Activated CD4-positive, alpha-beta T cell treated with anti-CD3 and anti-CD28 coated beads for 4 hours (primary cell): Measurements from ENCODE around the gene ANTXR2.

ENCODE experiments used
- DNase-seq, 2 donors: peaks; one replicate each; pipeline ENCODE4 v3.0.0-alpha.2; 2020

The ANTXR2 gene

DNA sequence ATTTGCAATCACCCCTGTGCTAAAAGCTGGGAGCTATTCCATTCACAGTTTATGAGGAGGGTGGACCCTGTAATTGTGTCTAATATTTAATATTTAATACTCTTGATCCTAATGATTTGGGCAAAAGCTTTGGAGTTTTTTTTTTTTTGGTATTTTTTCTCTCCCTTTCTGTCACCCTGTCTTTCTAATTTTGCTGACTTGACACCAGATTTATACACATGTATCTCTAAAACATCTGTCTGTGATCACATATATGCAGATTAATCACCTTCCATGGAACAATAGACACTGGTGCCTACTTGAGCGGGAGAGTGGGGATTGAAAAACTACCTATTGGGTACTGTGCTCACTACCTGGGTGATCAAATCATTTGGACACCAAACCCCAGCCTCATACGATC is 18.7 kb upstream of the ANTXR2 start:
- DNase-seq: no peak

DNA sequence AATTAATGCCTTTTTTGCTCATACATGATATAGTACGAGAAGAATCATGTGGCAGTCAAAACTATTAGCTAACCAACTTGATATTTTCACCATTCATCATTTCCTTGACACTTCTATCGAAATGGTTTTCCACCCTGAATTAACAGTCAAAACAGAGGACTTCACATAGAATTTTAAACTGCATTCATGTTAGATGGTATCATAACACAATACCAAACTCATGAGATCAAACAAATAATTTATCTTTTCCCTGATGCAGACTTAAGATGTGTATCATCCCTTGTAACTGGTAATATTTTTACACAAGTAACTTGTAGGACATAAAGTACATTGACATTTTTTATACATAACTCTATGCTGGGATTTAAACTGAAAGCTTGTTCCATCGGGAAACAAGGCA is 18.2 kb upstream of the ANTXR2 start:
- DNase-seq: no peak

DNA sequence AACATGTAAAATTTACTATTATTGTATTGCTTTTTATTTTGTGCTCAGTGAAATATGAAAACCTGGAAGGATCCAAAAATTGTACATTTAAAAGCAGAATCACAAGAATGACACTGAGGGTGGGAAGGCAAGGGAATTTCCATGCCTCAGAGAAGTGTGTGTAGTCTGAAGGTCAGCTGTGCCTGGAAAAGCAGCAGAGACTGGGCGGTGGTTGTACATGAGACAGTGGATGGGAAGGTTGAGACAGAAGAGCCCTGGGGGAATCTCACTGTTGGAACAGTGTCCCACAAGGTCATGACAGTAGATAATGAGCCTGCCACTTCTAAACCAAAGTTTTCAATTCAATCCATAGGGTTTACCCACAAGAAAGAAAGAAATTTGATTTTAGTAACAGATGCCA is 17.1 kb upstream of the ANTXR2 start:
- DNase-seq: no peak

DNA sequence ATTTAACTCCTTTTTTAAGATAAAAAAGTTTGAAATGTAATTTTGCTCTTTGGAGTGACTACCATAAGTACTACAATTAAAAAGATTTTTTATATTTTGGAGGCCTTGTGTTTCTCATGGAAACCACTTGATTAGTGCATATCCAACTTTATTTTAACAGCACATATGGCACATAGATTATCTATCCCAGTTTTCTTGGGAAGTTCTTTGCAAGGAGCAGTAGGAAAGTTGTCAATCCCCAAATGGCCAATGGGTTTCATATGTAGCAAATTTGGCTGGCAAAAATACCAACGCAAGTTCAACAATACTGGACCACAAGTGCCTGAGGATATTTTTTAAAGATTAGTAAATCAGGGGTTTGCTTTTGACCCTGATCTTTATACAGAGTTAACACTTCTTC is 15.4 kb upstream of the ANTXR2 start:
- DNase-seq: no peak

DNA sequence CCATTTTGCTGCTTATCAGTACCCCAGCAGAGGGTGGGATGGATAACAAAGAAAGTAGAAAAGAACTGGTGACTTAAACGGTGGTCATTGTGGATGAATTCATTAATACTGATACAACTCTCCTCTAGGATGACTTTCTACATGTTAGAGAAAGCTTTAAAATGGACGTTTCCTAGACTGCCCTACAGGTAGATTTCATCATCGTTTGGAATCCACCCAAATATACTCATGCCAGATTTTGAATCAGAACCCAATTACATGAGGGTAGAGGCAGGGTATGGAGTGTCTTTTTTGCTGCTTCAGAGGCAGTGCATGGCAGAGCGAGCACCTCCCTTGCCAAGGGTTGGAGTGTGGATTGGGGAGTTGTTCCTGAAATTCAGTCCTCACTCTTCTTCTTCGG is 13.3 kb upstream of the ANTXR2 start:
- no peak for DNase-seq

DNA sequence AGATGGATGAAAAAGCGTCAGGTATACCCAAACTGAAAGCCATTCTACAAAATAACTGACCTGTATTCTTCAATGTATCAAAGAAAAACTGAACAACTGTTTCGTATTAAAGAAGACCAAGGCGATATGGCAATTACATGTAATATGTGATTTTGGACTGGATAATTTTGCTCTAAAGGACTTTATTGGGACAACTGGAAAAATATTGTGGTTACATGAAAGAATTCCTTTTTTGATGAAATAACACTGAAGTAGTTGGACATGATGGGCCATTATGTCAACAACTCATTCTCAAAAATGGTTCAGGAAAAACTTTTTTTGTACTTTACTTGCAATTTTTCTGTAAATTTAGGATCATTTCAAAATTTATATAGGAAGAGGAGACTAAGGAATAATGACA is 12.1 kb upstream of the ANTXR2 start:
- DNase-seq: no peak

DNA sequence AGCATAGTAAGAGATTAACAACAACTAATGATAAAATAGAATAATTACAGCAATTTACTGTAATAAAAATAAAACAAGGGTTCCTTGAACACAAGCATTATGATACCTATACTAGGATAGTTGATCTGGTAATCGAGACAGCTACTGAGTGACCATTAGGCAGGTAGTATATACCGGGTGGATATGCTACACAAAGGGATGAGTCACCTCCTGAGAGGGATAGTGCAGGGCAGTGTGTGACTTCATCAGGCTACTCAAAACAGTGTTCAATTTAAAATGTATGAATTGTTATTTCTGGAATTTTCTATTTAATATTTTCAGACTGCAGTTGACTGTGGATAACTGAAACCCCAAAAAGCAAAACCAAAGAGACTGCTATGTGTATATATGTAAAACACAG is 9.7 kb upstream of the ANTXR2 start:
- DNase-seq: no peak

DNA sequence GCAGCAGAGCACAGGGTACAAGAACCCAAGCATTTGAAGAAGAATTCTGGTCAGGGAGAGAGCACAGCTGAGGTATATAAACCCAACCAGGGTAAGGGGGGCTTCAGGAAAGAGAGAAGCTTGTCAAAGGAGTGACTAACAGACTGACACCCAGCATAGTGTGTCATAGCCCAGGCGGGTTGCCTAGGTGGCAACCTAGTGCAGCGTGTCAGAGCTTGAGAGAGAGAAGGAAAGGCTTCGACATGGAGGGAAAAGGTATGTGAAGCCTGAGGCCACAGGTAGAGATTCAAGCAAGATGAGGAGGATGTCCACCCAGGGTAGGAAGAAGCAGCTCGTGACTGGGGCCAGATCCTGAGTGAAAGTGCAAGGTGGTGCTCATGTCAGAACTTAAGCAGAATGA is 8.5 kb upstream of the ANTXR2 start:
- no peak for DNase-seq

DNA sequence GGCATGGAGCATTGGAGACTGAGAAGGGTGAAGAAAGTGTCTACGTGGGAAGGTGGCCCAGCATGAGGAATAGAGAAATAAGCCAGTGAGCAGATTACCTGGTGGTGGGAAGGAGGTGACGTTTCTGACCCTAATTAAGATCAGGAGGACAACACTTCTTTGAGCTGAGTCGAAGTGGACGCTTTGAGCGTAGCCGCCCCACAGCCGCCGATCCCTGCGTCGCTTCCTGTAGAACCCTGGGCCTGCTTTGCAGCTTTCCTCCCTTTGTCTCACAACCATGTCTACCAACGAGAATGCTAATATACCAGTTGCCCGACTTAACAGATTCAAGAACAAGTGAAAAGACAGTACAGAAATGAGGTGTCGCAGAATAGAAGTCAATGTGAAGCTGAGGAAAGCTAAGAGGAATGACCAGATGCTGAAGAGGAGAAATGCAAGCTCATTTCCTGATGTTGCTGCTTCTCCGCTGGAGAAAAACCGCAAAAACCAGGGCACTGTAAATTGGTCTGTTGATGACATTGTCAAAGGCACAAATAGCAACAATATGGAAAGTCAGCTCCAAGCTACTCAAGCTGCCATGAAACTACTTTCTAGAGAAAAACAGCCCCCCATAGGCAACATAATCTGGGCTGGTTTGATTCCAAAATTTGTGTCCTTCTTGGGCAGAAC is 6.4 kb upstream of the ANTXR2 start:
- DNase-seq: no peak

DNA sequence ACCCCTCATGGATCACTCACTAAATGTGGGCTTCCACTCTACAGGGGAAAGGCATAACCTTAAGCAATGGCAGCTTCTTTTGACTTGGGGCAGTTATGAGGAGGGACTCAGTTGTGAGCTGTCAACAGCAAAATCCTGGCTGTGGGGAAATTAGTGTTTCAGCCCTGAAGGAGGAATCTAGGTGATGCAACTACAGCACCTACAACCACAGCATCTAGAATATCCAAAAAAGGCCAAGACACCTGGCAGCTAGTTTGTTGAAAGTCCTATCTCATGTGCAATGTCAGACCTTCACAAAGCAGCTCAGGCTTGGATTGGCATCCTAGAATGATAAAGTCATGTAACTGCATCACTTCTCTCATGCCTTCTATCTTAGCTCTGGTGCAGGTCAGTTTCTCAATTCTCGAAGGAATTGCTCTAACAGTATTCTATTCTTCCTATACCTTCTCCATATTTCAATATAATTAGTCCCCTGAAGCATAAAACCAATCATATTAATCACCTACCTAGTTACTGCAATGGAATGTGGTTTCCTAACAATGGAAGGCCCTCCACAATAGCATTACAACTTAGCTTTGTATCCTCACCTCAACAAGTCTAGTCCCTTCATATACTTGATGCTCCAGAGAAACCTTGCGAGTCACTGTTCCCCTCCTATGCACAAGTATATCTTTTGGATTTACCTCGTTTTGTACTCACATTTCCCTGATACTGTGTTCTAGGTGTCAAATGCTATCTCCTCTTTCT is 5.5 kb upstream of the ANTXR2 start:
- no peak for DNase-seq

DNA sequence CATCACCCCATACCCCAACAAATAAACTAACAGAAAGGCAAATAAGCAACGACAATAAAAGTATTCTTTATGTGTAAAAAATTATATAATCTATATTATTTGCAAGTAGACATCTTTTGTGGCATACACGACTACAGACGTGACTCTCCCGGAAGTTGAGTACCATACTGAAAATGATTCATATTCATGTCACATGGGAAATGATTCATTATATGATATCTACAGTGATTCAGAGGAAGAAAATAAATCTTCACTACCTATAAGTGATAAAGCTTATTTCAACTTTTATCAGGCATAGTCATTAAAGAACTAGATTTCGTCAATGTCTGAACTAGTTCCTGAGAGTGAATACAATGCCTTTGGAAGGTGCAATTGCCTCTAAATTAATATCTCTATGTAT is 4.6 kb upstream of the ANTXR2 start:
- DNase-seq: peak in 1 of 2 donors; percentile 19

DNA sequence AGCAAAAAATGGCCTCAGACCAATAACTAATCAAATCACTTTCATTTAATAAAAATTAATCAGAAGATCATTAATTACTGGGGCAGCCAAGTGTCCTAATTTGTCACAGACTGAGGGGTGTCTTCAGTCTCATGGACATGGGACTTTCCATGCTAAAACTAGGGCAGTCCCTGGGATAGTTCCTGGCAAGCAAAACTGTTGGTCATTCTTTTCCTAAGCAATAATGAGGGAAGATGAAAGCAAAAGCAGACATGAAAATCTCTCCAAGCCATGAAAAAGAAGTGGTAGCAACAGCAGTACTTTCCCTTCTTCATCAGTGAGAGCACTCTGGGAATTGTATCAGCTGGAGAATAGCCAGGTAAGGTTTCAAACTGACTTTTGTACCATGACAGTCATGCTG is 3.7 kb upstream of the ANTXR2 start:
- DNase-seq: no peak

DNA sequence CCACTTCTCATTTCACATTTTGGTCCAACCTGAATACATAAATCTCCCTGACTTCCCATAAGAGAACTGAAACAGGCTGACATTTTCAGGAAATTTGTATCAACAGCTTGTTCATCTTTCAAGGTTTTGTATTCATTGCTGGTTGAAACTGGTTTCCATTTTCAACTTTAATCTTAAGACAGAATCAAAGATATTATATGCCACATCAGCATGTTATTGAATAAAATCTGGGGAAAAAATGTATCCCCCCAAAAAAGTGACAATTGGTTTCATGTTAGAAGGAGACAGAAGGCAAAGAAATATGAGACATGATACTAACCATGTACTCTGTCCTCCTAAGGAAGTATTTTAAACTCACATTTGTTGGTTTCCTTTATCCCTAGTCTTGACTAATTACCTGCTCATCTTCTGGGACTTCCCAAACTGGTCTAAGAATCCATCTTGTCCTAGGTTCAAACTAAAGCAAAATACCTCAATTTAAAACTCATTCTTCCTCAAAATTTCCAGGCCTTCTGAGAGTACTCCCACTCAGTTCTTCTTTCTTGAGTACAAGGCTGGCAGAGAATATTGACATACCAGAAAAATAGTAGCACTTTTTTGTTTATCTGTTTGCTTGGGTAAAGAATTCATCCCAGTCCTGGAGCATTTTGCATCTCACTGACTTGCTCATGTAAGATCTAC is 3.1 kb upstream of the ANTXR2 start:
- DNase-seq: no peak

DNA sequence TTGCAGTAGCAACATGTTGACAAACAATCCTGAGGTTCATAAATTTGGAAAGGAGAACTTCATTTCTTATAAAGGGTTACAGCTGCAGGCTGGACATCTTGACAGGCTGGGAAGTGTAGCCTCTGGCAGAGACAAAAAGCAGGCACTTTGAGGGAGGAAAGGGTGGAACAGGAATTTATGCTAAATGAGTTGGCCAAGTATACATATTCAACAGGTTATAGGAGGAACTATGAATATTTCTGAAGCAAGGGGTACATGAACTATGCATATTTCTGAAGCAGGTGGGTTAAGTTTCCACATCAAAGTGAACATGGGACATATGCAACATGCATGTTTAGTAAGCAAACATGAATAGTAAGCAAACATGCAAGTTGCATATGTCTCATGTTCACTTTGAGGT is 1.6 kb upstream of the ANTXR2 start:
- no peak for DNase-seq

DNA sequence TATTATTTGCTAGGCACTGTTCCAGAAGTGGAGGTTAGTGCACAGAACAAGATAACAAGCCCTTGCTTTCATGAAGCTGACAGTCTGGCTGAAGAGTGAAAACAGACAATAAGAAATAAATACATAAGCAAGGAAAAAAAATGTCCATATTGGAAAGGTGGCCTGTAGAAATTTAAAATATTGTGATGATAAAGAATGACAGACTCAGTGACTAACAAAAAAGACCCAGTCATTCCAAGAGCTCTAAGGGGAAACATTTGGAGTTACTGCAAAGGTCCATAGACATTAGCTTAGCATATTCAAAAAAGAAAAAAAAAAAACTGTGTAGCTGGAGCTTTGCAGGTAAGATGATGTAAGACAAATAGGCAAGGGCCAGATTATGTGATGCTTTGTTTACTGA is 1.0 kb upstream of the ANTXR2 start:
- DNase-seq: no peak

DNA sequence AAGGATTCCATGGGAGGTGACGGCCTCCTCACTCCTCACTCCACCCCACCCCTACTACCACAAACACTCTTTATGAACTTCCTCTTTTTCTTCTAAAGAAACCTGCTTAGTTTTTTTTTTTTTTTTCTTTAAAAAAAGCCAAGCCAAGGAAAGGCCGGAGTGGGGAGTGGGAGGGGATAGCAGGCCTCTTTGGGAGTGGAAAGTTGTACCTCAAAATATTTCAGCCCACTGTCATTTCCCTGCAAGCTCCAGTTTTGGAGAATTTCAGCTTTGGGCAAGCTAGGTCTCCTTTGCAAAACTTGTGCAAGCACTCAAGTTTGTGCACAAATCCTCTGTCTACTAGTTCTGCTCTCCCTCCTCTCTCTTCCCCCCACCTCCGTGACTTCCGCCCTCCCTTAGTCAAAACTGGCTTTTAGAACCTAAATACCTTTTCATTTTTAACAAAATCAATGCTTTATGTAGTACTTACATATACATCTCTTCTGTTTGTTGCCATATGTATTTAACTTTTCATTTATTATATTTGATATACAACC is 512 bp upstream of the ANTXR2 start:
- no peak for DNase-seq

DNA sequence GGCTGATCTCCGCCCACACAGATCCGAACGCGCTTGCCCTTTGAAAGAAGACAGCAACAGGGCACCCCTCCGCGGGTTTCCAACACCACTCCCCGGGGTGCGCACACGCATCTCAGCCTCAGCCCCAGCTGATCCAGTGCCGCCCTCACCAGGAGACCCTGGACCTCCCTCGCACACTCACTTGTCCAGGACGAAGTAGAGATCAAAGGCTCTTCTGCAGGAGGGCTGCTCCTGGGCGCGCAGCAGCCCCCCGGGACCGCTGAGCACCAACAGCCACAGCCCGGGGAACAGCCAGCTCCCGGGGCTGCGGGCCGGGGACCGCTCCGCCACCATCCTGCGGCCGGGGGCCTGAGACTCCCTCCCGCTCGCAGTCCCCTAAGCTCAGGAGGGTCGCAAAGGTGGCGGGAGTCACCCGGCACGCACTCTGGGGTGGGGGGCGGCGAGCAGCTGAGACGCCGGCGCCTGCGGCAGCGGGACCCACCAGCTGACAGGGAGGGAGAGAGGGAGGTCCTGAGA is 743 bp downstream of the ANTXR2 start:
- peak; percentile 70 to 75 for DNase-seq

DNA sequence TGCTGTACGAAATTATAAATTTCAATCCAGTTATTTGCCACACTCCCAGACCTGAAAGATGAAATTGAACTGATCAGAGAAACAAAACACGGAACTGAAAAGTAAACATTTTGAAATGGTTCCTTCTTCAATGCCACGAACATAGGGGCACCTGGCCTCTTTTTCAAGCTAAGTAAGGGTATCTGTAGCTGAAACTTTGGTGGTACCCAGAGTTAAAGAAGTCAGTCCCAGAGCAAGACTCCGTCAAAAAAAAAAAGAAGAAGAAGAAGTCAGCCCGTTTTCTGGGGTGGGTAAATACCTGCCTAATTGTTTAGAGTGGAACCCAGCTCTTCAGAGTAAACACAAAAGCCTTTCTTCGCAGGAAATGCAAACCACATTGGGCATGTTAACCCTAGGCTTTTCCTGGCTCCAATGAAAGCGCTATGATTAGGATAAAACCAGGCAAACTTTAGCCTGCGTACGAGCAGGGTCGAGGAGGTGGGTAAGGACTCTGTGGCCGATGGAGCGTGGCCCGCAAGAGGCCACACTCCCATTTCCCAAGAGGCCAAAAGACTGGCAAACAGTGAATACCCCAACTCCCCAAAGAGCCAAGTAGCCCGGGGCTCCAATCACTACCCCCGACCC is 1.3 kb downstream of the ANTXR2 start:
- DNase-seq: no peak

DNA sequence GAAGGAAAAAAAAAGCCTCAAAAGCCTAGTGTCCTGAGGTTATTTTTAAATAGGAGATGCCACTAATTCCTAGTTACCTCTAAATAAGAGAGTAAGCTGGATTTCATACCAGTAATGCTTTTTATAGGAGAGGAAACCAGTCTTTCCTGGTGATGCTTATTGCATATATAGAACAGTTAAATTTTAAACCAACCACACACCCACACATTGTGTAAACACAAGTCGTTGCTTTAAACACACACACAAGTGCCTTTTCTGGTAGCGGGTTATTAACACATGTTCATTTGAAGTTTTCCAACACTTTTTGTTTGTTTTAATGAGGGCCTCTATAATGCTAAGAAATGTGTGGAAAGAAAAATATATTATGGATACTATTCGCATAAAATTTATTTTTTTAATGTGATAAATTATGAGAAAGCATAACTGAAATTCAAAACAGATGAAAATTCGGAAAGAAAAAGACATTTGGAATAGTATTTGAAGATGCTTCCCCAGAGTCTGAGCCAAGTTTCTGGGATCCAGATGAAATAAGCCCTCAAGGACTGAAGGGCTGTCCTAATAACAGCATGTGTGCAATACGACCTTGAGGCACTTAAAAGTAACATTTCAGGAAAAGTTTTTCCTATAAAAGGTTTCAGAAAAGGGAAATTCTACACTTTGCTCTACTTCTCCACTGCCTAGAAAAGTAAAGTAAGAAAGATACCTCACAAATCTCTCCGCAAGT is 2.0 kb downstream of the ANTXR2 start:
- no peak for DNase-seq

DNA sequence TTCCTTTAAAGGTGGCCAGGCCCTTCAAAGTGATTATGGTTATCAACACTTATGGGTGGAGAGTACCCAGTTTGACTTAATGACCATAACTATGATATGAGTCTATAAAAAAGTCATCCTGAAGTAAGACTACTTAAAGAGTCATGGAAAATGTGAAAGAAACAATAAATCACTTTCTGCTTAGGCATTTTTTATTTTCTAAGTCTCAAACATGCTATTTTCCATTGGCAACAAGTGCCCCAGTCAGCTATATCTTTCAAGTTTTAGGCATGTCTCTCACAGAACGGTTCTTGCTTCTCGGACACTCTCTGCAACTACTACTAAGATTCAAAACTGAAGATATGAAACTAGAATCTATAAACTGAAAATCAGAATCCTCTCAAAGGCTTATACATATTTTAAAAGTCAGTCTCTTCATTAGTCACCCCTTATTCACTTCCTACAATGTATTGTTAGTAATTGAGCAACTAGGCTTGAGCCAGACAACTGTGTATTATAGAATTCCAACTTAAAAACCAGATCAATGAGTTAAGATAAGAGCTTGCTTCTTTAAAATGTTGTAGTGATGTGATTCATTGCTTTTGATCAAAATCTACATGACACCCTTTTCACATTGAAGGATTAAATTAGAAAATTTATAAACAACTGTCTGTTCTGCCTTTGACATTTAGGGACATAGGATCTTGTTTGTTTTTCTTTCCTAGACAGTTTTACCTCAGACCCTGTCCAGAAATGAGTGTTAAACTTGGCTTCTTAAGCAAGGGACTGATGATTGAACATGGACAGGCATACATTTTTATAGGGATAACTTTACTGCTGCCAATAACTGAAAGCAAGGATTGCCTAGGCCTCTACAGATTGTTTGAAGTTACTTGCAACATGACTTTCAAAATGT is 2.9 kb downstream of the ANTXR2 start:
- no peak for DNase-seq

DNA sequence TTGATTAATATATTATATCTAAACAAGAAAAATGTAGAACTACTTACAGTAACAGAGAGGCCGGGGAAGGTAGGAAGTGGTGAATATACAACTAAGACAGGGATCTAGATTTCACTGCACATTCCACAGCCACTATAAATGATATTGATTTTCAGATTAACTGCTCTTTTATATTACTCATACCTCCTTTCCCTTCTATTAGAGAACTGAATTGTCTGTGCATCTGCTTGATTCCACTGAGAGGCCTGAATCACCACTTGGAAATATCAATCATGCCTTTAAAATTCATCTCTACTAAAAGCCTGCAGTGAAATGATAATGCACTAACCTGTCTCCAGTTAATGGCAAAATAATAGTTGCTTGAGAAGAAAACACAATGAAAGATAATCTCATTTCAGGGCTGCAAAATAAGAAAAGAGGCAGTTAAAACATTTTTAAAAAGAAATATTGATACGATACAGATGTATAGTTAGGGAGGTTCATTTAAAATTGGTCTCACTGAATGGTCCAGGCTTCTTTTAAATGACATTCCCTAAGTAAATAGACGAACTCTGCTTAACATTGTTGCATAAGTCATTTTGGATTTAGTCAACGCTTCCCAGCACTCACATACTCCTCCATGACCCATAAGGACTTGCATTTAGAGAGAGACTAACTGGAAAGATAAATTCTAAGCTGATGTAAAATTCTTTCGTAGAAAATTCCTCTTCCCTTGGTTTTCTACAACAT is 3.8 kb downstream of the ANTXR2 start:
- no peak for DNase-seq
